Suprapubic skin (tissue), 4 donors: ENCODE results near the gene LRGUK.

ENCODE experiments used
- EP300 ChIP-seq: sonication (generic); formaldehyde crosslinking; IDR thresholded peaks from one replicate; pipeline ENCODE4 v1.6.1; 2017; ENCODE audit warnings: antibody characterized with exemption
- POLR2A ChIP-seq, 2 donors: fragments of 450-650 bp; IDR thresholded peaks; one replicate each; pipeline ENCODE4 v1.6.1; 2017; ENCODE audit warnings: antibody characterized with exemption in 2 of 2, mild to moderate bottlenecking in 2 of 2, moderate library complexity in 2 of 2
- POLR2AphosphoS5 ChIP-seq, 3 donors: sonication (generic); formaldehyde crosslinking; IDR thresholded peaks; one replicate each; pipeline ENCODE4 v1.6.1; 2017; ENCODE audit warnings: antibody characterized with exemption in 3 of 3
- TF ChIP-seq, protein P1 (sequence below), 2 donors: fragments of 200-600 bp in 1 of 2; fragments of 450-650 bp in 1 of 2; sonication (generic) in 1 of 2; IDR thresholded peaks; one replicate each; pipeline ENCODE4 v1.5.1; 2016 to 2019; ENCODE audit warnings: antibody characterized with exemption in 2 of 2, mild to moderate bottlenecking in 1 of 2, moderate library complexity in 1 of 2

DNA sequence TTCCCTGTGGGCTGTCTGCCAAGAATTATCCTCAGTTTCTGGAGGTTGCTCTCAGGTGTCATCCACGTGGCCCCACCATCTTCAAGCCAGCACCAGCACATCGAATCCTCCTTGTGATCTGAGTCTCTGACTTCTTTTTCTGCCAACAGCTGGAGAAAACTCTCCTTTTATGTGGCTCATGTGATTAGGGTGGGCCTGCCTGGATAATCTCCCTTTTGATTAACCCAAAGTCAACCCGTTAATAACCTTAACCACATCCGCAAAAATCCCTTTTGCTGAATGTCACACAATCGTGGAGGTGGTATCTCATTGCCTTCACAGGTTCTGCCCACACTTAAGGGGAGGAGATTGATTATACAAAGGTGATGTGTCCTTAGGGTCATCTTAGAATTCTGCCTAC, 73.8 kb downstream of the LRGUK start:
- TF ChIP-seq, protein P1, sequence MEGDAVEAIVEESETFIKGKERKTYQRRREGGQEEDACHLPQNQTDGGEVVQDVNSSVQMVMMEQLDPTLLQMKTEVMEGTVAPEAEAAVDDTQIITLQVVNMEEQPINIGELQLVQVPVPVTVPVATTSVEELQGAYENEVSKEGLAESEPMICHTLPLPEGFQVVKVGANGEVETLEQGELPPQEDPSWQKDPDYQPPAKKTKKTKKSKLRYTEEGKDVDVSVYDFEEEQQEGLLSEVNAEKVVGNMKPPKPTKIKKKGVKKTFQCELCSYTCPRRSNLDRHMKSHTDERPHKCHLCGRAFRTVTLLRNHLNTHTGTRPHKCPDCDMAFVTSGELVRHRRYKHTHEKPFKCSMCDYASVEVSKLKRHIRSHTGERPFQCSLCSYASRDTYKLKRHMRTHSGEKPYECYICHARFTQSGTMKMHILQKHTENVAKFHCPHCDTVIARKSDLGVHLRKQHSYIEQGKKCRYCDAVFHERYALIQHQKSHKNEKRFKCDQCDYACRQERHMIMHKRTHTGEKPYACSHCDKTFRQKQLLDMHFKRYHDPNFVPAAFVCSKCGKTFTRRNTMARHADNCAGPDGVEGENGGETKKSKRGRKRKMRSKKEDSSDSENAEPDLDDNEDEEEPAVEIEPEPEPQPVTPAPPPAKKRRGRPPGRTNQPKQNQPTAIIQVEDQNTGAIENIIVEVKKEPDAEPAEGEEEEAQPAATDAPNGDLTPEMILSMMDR (IDR thresholded peaks at IDR 0.05): no peak
- no peak for TF ChIP-seq EP300
- no peak for TF ChIP-seq POLR2AphosphoS5 (IDR thresholded peaks at IDR 0.05)
- TF ChIP-seq POLR2A (IDR thresholded peaks at IDR 0.05): no peak
